ENCODE data around the gene ITSN1. TPM values are rescaled to one million over a fixed set of nuclear protein-coding genes. Genes with fewer than 3 reads are reported as not detected.

The ITSN1 gene
- total RNA-seq, 2 experiments from 2014 or later, result 3.6 to 6.6 TPM

- DNase-seq, result no peak
- no peaks in the 10 kb centered on the region for H3K4me1 Mint-ChIP-seq
Measured at GRCh38 chr21:33684923-33685560, 42.7 kb downstream of the ITSN1 start.

GRCh38 chr21:33685613-33686197 lies 43.4 kb downstream of the ITSN1 start:
- DNase-seq, result no peak
- no peak overlapping the region for H3K4me3 Mint-ChIP-seq
- H3K9me3 Mint-ChIP-seq, result no peaks in the 10 kb centered on the region
- no peaks in the 10 kb centered on the region for H3K36me3 Mint-ChIP-seq
- H3K4me1 Mint-ChIP-seq, result no peaks in the 10 kb centered on the region
- no peak overlapping the region for H3K27ac Mint-ChIP-seq
- H3K27me3 Mint-ChIP-seq, result no peaks in the 10 kb centered on the region

More at GRCh38 chr21:33684923-33685560, 42.7 kb downstream of the ITSN1 start:
- no peak overlapping the region for H3K4me3 Mint-ChIP-seq
- H3K27me3 Mint-ChIP-seq, result no peaks in the 10 kb centered on the region
- H3K9me3 Mint-ChIP-seq, result no peaks in the 10 kb centered on the region
- H3K36me3 Mint-ChIP-seq, result no peaks in the 10 kb centered on the region
- H3K27ac Mint-ChIP-seq, result no peak overlapping the region

- no peak overlapping the region for H3K4me3 Mint-ChIP-seq
- DNase-seq, result no peak
- no peaks in the 10 kb centered on the region for H3K4me1 Mint-ChIP-seq
- no peak overlapping the region for H3K27ac Mint-ChIP-seq
- no peaks in the 10 kb centered on the region for H3K36me3 Mint-ChIP-seq
- no peaks in the 10 kb centered on the region for H3K27me3 Mint-ChIP-seq
- no peaks in the 10 kb centered on the region for H3K9me3 Mint-ChIP-seq
Measured at GRCh38 chr21:33686386-33686785, 44.1 kb downstream of the ITSN1 start.

GRCh38 chr21:33687634-33688033 lies 45.3 kb downstream of the ITSN1 start:
- Mint-ChIP-seq H3K27me3 (no peaks in the 10 kb centered on the region), H3K36me3 (no peaks in the 10 kb centered on the region), H3K4me1 (no peaks in the 10 kb centered on the region), H3K9me3 (no peaks in the 10 kb centered on the region), H3K27ac (no peak overlapping the region), H3K4me3 (no peak overlapping the region)
- DNase-seq, result no peak

- Mint-ChIP-seq H3K4me1 (no peaks in the 10 kb centered on the region), H3K4me3 (no peak overlapping the region), H3K27me3 (no peaks in the 10 kb centered on the region), H3K36me3 (no peaks in the 10 kb centered on the region), H3K27ac (no peak overlapping the region), H3K9me3 (no peaks in the 10 kb centered on the region)
- DNase-seq, result no peak
Measured at GRCh38 chr21:33688353-33688752, 46.1 kb downstream of the ITSN1 start.

GRCh38 chr21:33690874-33691273 lies 48.6 kb downstream of the ITSN1 start:
- H3K27me3 Mint-ChIP-seq, result no peaks in the 10 kb centered on the region
- no peaks in the 10 kb centered on the region for H3K4me1 Mint-ChIP-seq
- H3K4me3 Mint-ChIP-seq, result no peak overlapping the region
- no peak for DNase-seq
- no peaks in the 10 kb centered on the region for H3K9me3 Mint-ChIP-seq
- no peaks in the 10 kb centered on the region for H3K36me3 Mint-ChIP-seq
- no peak overlapping the region for H3K27ac Mint-ChIP-seq

GRCh38 chr21:33691945-33692603 lies 49.8 kb downstream of the ITSN1 start:
- Mint-ChIP-seq H3K27me3 (no peaks in the 10 kb centered on the region), H3K4me1 (no peaks in the 10 kb centered on the region), H3K4me3 (no peak overlapping the region), H3K9me3 (no peaks in the 10 kb centered on the region), H3K27ac (no peak overlapping the region), H3K36me3 (no peaks in the 10 kb centered on the region)
- DNase-seq, result no peak

- no peaks in the 10 kb centered on the region for H3K36me3 Mint-ChIP-seq
- H3K9me3 Mint-ChIP-seq, result no peaks in the 10 kb centered on the region
- no peak for DNase-seq
- no peak overlapping the region for H3K4me3 Mint-ChIP-seq
- H3K27ac Mint-ChIP-seq, result no peak overlapping the region
- H3K27me3 Mint-ChIP-seq, result peaks cover 5% of the 10 kb centered on the region
- no peaks in the 10 kb centered on the region for H3K4me1 Mint-ChIP-seq
Measured at GRCh38 chr21:33695813-33696212, 53.5 kb downstream of the ITSN1 start.

- H3K4me3 Mint-ChIP-seq, result no peak overlapping the region
- no peak for DNase-seq
- H3K4me1 Mint-ChIP-seq, result no peaks in the 10 kb centered on the region
- H3K9me3 Mint-ChIP-seq, result no peaks in the 10 kb centered on the region
- no peak overlapping the region for H3K27ac Mint-ChIP-seq
- no peaks in the 10 kb centered on the region for H3K36me3 Mint-ChIP-seq
- peaks cover 5% of the 10 kb centered on the region for H3K27me3 Mint-ChIP-seq
Measured at GRCh38 chr21:33696465-33696864, 54.2 kb downstream of the ITSN1 start.

GRCh38 chr21:33698087-33698860 lies 56.0 kb downstream of the ITSN1 start:
- Mint-ChIP-seq H3K9me3 (no peaks in the 10 kb centered on the region), H3K4me3 (no peak overlapping the region), H3K36me3 (no peaks in the 10 kb centered on the region), H3K4me1 (no peaks in the 10 kb centered on the region), H3K27ac (no peak overlapping the region), H3K27me3 (peaks cover 5% of the 10 kb centered on the region)
- no peak for DNase-seq

GRCh38 chr21:33699277-33699676 lies 57.0 kb downstream of the ITSN1 start:
- Mint-ChIP-seq H3K36me3 (no peaks in the 10 kb centered on the region), H3K4me1 (no peaks in the 10 kb centered on the region), H3K27ac (no peak overlapping the region), H3K4me3 (no peak overlapping the region), H3K9me3 (no peaks in the 10 kb centered on the region), H3K27me3 (peaks cover 5% of the 10 kb centered on the region)
- DNase-seq, result no peak

GRCh38 chr21:33700491-33700890 lies 58.2 kb downstream of the ITSN1 start:
- Mint-ChIP-seq H3K4me1 (no peaks in the 10 kb centered on the region), H3K9me3 (no peaks in the 10 kb centered on the region), H3K4me3 (no peak overlapping the region), H3K27me3 (peaks cover 5% of the 10 kb centered on the region), H3K36me3 (no peaks in the 10 kb centered on the region), H3K27ac (no peak overlapping the region)
- DNase-seq, result no peak

- peaks cover 4% of the 10 kb centered on the region for H3K9me3 Mint-ChIP-seq
- DNase-seq, result no peak
- H3K27ac Mint-ChIP-seq, result no peak overlapping the region
- H3K4me3 Mint-ChIP-seq, result no peak overlapping the region
- peaks cover 5% of the 10 kb centered on the region for H3K27me3 Mint-ChIP-seq
- H3K36me3 Mint-ChIP-seq, result peaks cover 4% of the 10 kb centered on the region
- no peaks in the 10 kb centered on the region for H3K4me1 Mint-ChIP-seq
Measured at GRCh38 chr21:33703750-33704606, 61.7 kb downstream of the ITSN1 start.

- no peak overlapping the region for H3K4me3 Mint-ChIP-seq
- H3K4me1 Mint-ChIP-seq, result no peaks in the 10 kb centered on the region
- peaks cover 6% of the 10 kb centered on the region for H3K36me3 Mint-ChIP-seq
- peaks cover 4% of the 10 kb centered on the region for H3K9me3 Mint-ChIP-seq
- DNase-seq, result no peak
- H3K27me3 Mint-ChIP-seq, result no peaks in the 10 kb centered on the region
- no peak overlapping the region for H3K27ac Mint-ChIP-seq
Measured at GRCh38 chr21:33707846-33708245, 65.5 kb downstream of the ITSN1 start.
